Activated gamma-delta T cell treated with Interleukin-2 at 50 U/mL for 16 hours (primary cell): ENCODE measurements around the gene PRDM5.

Source experiments
- DNase-seq: peaks from one replicate; pipeline ENCODE4 v3.0.0-alpha.2; 2020

PRDM5 gene

GRCh38 chr4:120902925-120903324, 19.6 kb downstream of the PRDM5 start:
- DNase-seq = no peak

GRCh38 chr4:120901731-120902130, 20.8 kb downstream of the PRDM5 start:
- no peak for DNase-seq

- DNase-seq = no peak
These were observed 24.4 kb downstream of the PRDM5 start for GRCh38 chr4:120897981-120898719.

- DNase-seq = no peak
These were observed 27.0 kb downstream of the PRDM5 start for GRCh38 chr4:120895554-120895953.

- DNase-seq = no peak
These were observed 29.2 kb downstream of the PRDM5 start for GRCh38 chr4:120893314-120893713.

GRCh38 chr4:120886191-120886590, 36.3 kb downstream of the PRDM5 start:
- no peak for DNase-seq

- DNase-seq = no peak
These were observed 40.7 kb downstream of the PRDM5 start for GRCh38 chr4:120881846-120882245.

- no peak for DNase-seq
These were observed 41.2 kb downstream of the PRDM5 start for GRCh38 chr4:120881351-120881750.

GRCh38 chr4:120877021-120877420, 45.5 kb downstream of the PRDM5 start:
- DNase-seq = no peak

- no peak for DNase-seq
These were observed 47.4 kb downstream of the PRDM5 start for GRCh38 chr4:120874792-120875774.

GRCh38 chr4:120873554-120873953, 49.0 kb downstream of the PRDM5 start:
- no peak for DNase-seq

- DNase-seq = no peak
These were observed 51.4 kb downstream of the PRDM5 start for GRCh38 chr4:120871173-120871572.

- DNase-seq = no peak
These were observed 52.2 kb downstream of the PRDM5 start for GRCh38 chr4:120870279-120870673.

- no peak for DNase-seq
These were observed 52.8 kb downstream of the PRDM5 start for GRCh38 chr4:120869613-120870278.

GRCh38 chr4:120867506-120867905, 55.0 kb downstream of the PRDM5 start:
- DNase-seq = no peak

- DNase-seq = no peak
These were observed 56.5 kb downstream of the PRDM5 start for GRCh38 chr4:120865985-120866384.

GRCh38 chr4:120864969-120865368, 57.6 kb downstream of the PRDM5 start:
- no peak for DNase-seq

GRCh38 chr4:120862432-120862831, 60.1 kb downstream of the PRDM5 start:
- no peak for DNase-seq

- DNase-seq = no peak
These were observed 60.7 kb downstream of the PRDM5 start for GRCh38 chr4:120861852-120862251.

- DNase-seq = no peak
These were observed 63.8 kb downstream of the PRDM5 start for GRCh38 chr4:120858776-120859175.

- DNase-seq = no peak
These were observed 65.2 kb downstream of the PRDM5 start for GRCh38 chr4:120857312-120857711.

GRCh38 chr4:120856294-120856693, 66.2 kb downstream of the PRDM5 start:
- DNase-seq = no peak

GRCh38 chr4:120855307-120856001, 67.1 kb downstream of the PRDM5 start:
- no peak for DNase-seq
